RWPE1 (cell line): ENCODE results near the gene FAM174A.
A peak's percentile ranks its signal among the peaks of the same experiment; 100 is the strongest.

Experiments
- CTCF ChIA-PET: fragments of 350-600 bp; sonication (Branson Sonifier 250); formaldehyde crosslinking; extraction: SDS; loops from one replicate; lab custom pipeline; 2021; lab: Yijun Ruan, JAX
- POLR2A ChIA-PET: fragments of 400-600 bp; formaldehyde crosslinking; extraction: SDS; loops from one replicate; lab custom pipeline; 2020; ENCODE audit warnings: antibody characterized with exemption; ENCODE audit not compliant: low non-redundant PET; lab: Yijun Ruan, JAX
- DNase-seq: peaks from one replicate; pipeline ENCODE4 v3.0.0; 2012; ENCODE audit warnings: low spot score
- H3K27ac ChIP-seq: fragments of 450-650 bp; 2 replicates; pipeline ENCODE4 v1.5.1; 2017
- CTCF ChIP-seq: fragments of 450-650 bp; conservative IDR thresholded peaks from 2 replicates; pipeline ENCODE4 v1.5.1; 2017; ENCODE audit warnings: low read depth, mild to moderate bottlenecking

The FAM174A gene

GRCh38 chr5:100535060-100536005, at the start of gene FAM174A:
FAM174A (plus strand) TSS chr5:100535374; CDS start chr5:100535531, 157 bp downstream.
- no peak for TF ChIP-seq CTCF
- CTCF ChIA-PET: interaction anchor here (1.0 kb wide), 1 partner anchor 64 kb away, joined by 3 read pairs; no protein-coding TSS in a partner anchor
- peak; percentile 93 for DNase-seq
- POLR2A ChIA-PET: no interaction called here
- H3K27ac ChIP-seq: peak within 1 kb of the TSS; percentile 84

- DNase-seq: no peak
- no peak for TF ChIP-seq CTCF
- ChIA-PET POLR2A (no interaction called here), CTCF (no interaction called here)
- no peak overlapping the region for H3K27ac ChIP-seq
Measured at GRCh38 chr5:100493996-100494395, 41.2 kb upstream of the FAM174A start.

- POLR2A ChIA-PET: no interaction called here
- TF ChIP-seq CTCF: no peak
- CTCF ChIA-PET: interaction anchor here (1.0 to 1.7 kb wide), 2 partner anchors 10 to 22 kb away, joined by 3 to 4 read pairs; no protein-coding TSS in a partner anchor
- H3K27ac ChIP-seq: no peak overlapping the region
- no peak for DNase-seq
Measured at GRCh38 chr5:100496296-100496695, 38.9 kb upstream of the FAM174A start.

GRCh38 chr5:100502684-100503083, 32.5 kb upstream of the FAM174A start:
- POLR2A ChIA-PET: no interaction called here
- TF ChIP-seq CTCF: no peak
- H3K27ac ChIP-seq: no peak overlapping the region
- DNase-seq: no peak
- CTCF ChIA-PET: interaction anchor here (0.5 kb wide), 1 partner anchor 460 kb away, joined by 3 read pairs; no protein-coding TSS in a partner anchor

GRCh38 chr5:100505984-100506670, 29.0 kb upstream of the FAM174A start:
- ChIA-PET POLR2A (no interaction called here), CTCF (interaction anchor here (0.7 to 1.1 kb wide), 2 partner anchors 10 to 35 kb away, joined by 3 read pairs; no protein-coding TSS in a partner anchor)
- no peak overlapping the region for H3K27ac ChIP-seq
- TF ChIP-seq CTCF: peak; percentile 52
- peak; percentile 77 for DNase-seq

- no peak for DNase-seq
- no peak overlapping the region for H3K27ac ChIP-seq
- ChIA-PET POLR2A (no interaction called here), CTCF (no interaction called here)
- TF ChIP-seq CTCF: no peak
Measured at GRCh38 chr5:100516285-100516684, 18.9 kb upstream of the FAM174A start.
